DOHH2 (cell line): ENCODE measurements around the gene IFITM10.
"Not testable (repeated sequence)": the region's sequence is repeated elsewhere in the genome, so short reads cannot be mapped to it uniquely, and the experiment has no call there.

ENCODE experiments used
- H3F3A ChIP-seq: fragments of 200-600 bp; sonication (generic), shearing (Covaris generic); 2 replicates; pipeline ENCODE4 v1.6.0; 2016; ENCODE audit warnings: antibody characterized with exemption, mild to moderate bottlenecking; ENCODE audit not compliant: control insufficient read depth, insufficient read depth
- H3K27ac ChIP-seq: fragments of 200-600 bp; sonication (generic); 2 replicates; pipeline ENCODE4 v1.5.1; 2014; ENCODE audit warnings: low read depth, mild to moderate bottlenecking, low read length, moderate library complexity
- H3K27me3 ChIP-seq: fragments of 200-600 bp; sonication (generic); 2 replicates; pipeline ENCODE4 v1.6.1; 2014; ENCODE audit warnings: mild to moderate bottlenecking, low read length, mixed read lengths; ENCODE audit not compliant: control insufficient read depth
- H3K36me3 ChIP-seq: fragments of 200-600 bp; sonication (generic); 2 replicates; pipeline ENCODE4 v1.6.1; 2014; ENCODE audit warnings: mild to moderate bottlenecking, low read length, moderate library complexity, mixed read lengths; ENCODE audit not compliant: control insufficient read depth
- H3K4me1 ChIP-seq: fragments of 200-600 bp; sonication (generic); 2 replicates; pipeline ENCODE4 v1.6.1; 2014; ENCODE audit warnings: mild to moderate bottlenecking, low read length, mixed read lengths; ENCODE audit not compliant: control insufficient read depth
- H3K4me2 ChIP-seq: fragments of 200-600 bp; sonication (generic); 2 replicates; pipeline ENCODE4 v1.6.0; 2014; ENCODE audit warnings: mild to moderate bottlenecking, low read length, moderate library complexity
- H3K4me3 ChIP-seq: fragments of 200-600 bp; sonication (generic); 2 replicates; pipeline ENCODE4 v1.5.1; 2014; ENCODE audit warnings: mild to moderate bottlenecking, low read length, mixed read lengths
- H3K79me2 ChIP-seq: fragments of 200-600 bp; sonication (generic); 2 replicates; pipeline ENCODE4 v1.6.1; 2014; ENCODE audit warnings: mild to moderate bottlenecking, low read length, mixed read lengths; ENCODE audit not compliant: control insufficient read depth
- H3K9me2 ChIP-seq: fragments of 200-600 bp; sonication (generic); replicated peaks from 2 replicates; pipeline ENCODE4 v1.6.1; 2014; ENCODE audit warnings: mild to moderate bottlenecking, low read length, mixed read lengths; ENCODE audit not compliant: control insufficient read depth
- H3K9me3 ChIP-seq: fragments of 200-600 bp; sonication (generic); 2 replicates; pipeline ENCODE4 v1.6.1; 2014; ENCODE audit warnings: antibody characterized with exemption, low read length, mixed read lengths; ENCODE audit not compliant: control insufficient read depth, insufficient read depth
- H4K20me1 ChIP-seq: fragments of 200-600 bp; sonication (generic); 2 replicates; pipeline ENCODE4 v1.6.0; 2014; ENCODE audit warnings: low read depth, mild to moderate bottlenecking, antibody characterized with exemption, low read length, moderate library complexity; ENCODE audit not compliant: control insufficient read depth, insufficient read depth
- EZH2phosphoT487 ChIP-seq: fragments of 200-600 bp; sonication (generic); IDR thresholded peaks from 2 replicates; pipeline ENCODE4 v1.6.1; 2017; ENCODE audit warnings: borderline replicate concordance, mild to moderate bottlenecking, antibody characterized with exemption, low read length, moderate library complexity, mixed read lengths
- TF ChIP-seq, protein P1 (sequence below): fragments of 200-600 bp; sonication (generic); IDR thresholded peaks from one replicate; pipeline ENCODE4 v1.5.1; 2014; ENCODE audit warnings: antibody characterized with exemption, mild to moderate bottlenecking, low read depth, low read length; ENCODE audit not compliant: poor library complexity, severe bottlenecking

IFITM10 gene

DNA sequence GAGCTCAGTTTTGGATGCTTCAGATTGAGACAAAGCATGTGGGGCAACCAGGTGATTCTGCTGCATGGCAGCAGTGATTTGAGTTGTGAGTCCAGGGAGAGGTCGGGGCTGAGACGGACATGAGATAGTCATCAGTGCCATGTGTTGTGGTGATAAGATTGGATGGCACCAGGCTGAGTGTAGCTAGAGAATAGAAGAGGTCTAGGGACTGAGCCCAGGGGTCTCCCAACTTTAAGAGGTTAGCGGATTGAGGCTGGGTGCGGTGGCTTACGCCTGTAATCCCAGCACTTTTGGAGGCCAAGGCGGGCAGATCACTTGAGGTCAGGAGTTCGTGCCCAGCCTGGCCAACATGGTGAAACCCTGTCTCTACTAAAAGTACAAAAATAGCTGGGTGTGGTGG, 19.7 kb upstream of the IFITM10 start:
- no peak overlapping the region for H3K4me2 ChIP-seq
- no peaks in the 10 kb centered on the region for H3K36me3 ChIP-seq
- no peaks in the 10 kb centered on the region for H4K20me1 ChIP-seq
- no peak overlapping the region for H3K4me3 ChIP-seq
- H3K9me2 ChIP-seq: no peaks in the 10 kb centered on the region
- TF ChIP-seq EZH2phosphoT487: no peak
- TF ChIP-seq, protein P1, sequence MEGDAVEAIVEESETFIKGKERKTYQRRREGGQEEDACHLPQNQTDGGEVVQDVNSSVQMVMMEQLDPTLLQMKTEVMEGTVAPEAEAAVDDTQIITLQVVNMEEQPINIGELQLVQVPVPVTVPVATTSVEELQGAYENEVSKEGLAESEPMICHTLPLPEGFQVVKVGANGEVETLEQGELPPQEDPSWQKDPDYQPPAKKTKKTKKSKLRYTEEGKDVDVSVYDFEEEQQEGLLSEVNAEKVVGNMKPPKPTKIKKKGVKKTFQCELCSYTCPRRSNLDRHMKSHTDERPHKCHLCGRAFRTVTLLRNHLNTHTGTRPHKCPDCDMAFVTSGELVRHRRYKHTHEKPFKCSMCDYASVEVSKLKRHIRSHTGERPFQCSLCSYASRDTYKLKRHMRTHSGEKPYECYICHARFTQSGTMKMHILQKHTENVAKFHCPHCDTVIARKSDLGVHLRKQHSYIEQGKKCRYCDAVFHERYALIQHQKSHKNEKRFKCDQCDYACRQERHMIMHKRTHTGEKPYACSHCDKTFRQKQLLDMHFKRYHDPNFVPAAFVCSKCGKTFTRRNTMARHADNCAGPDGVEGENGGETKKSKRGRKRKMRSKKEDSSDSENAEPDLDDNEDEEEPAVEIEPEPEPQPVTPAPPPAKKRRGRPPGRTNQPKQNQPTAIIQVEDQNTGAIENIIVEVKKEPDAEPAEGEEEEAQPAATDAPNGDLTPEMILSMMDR: no peak
- no peaks in the 10 kb centered on the region for H3F3A ChIP-seq
- no peaks in the 10 kb centered on the region for H3K4me1 ChIP-seq
- H3K27ac ChIP-seq: no peak overlapping the region
- no peaks in the 10 kb centered on the region; the same call in 1 of the 2 replicates for H3K27me3 ChIP-seq
- no peaks in the 10 kb centered on the region for H3K9me3 ChIP-seq
- no peaks in the 10 kb centered on the region for H3K79me2 ChIP-seq

DNA sequence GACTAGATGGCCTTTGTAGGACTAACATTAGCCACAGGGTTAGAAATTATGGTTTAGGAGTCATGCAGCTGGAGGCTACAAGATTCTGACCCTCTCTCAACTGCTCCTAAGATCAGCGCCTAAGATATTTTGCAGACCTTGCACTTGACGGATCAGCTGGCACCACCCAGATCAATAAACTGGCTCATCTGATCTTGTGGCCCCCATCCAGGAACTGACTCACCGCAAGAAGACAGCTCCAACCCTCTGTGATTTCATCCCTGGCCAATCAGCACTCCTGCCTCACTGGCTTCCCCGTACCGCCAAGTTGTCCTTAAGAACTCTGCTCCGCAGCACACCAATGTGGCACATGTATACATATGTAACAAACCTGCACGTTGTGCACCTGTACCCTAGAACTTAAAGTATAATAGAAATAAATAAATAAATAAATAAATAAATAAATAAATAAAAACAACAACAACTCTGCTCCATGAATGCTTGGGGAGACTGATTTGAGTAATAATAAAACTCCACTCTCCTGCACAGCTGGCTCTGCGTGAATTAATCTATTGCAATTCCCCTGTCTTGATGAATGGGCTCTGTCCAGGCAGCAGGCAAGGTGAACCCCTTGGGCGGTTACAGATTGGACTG, 19.0 kb upstream of the IFITM10 start:
- H3K4me3 ChIP-seq, H3K79me2 ChIP-seq, H3K36me3 ChIP-seq, H4K20me1 ChIP-seq, H3K4me1 ChIP-seq, H3K27me3 ChIP-seq, H3K9me2 ChIP-seq, H3K4me2 ChIP-seq, H3K9me3 ChIP-seq, H3K27ac ChIP-seq, H3F3A ChIP-seq: not testable (repeated sequence)

DNA sequence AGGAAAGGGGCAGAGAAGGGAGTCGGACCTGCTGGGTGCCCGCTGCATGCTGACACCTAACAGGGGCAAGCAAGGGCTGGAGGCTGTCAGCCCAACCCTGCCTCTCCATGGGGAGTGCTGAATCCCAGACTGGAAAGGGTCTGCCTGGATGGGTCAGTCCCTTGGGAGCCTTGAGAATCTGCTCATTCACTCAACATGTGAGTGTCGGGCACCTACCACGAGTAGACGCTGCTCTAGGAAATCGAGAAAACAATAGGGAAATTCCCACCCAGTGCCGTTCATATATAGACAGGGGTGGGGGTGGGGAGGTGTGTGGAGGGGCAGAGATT, 17.7 kb upstream of the IFITM10 start:
- H3K9me3 ChIP-seq: no peaks in the 10 kb centered on the region
- no peak overlapping the region for H3K27ac ChIP-seq
- no peaks in the 10 kb centered on the region for H3F3A ChIP-seq
- H3K4me1 ChIP-seq: peaks cover 9% of the 10 kb centered on the region
- no peaks in the 10 kb centered on the region for H4K20me1 ChIP-seq
- TF ChIP-seq, protein P1: no peak
- H3K27me3 ChIP-seq: no peaks in the 10 kb centered on the region; the same call in 1 of the 2 replicates
- H3K9me2 ChIP-seq: no peaks in the 10 kb centered on the region
- H3K79me2 ChIP-seq: no peaks in the 10 kb centered on the region
- no peaks in the 10 kb centered on the region for H3K36me3 ChIP-seq
- no peak overlapping the region for H3K4me2 ChIP-seq
- H3K4me3 ChIP-seq: no peak overlapping the region

DNA sequence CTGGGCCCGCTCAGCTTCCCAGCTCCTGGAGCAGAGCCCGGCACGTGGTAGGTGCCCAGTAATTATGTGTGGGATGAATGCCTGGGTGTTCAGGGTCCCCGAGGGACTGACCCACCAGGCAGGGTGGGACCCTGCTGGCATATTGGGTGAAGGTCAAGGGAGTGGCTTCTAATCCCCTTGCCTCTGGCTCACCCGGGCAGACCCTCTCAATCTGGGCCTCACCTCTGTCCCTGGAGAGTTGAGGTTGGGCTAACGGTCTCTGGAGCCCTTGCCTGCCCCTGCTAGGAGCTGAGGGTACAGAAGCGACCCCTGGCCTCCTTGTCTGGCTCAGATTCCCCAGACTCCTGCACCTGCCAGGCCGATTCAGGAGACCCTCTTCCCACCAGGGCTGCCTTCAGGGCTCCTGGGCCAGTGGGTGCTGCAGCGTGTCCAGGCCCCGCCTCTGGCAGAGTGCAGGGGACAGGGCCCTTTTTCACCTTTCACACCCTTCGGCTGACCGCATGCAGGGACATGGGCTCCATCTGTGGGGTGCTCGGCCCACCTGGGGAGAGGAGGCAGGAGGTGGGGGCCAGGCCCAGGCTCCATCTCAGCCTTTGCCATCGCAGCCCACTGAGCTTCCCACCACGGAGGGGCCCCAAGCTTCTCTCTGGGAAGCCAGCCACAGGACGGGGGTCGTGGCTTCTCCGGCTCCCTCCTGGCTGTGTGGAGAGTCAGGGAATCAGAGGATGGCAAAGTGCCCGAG, 17.2 kb upstream of the IFITM10 start:
- Histone ChIP-seq H3K4me2 (no peak overlapping the region), H3K36me3 (no peaks in the 10 kb centered on the region), H3K4me1 (peaks cover 13% of the 10 kb centered on the region), H3F3A (no peaks in the 10 kb centered on the region), H3K79me2 (no peaks in the 10 kb centered on the region), H3K27ac (no peak overlapping the region), H3K9me3 (no peaks in the 10 kb centered on the region), H3K9me2 (no peaks in the 10 kb centered on the region), H3K4me3 (no peak overlapping the region), H3K27me3 (no peaks in the 10 kb centered on the region; the same call in 1 of the 2 replicates), H4K20me1 (no peaks in the 10 kb centered on the region)
- TF ChIP-seq EZH2phosphoT487: no peak
- TF ChIP-seq, protein P1: no peak
